Effector memory CD4-positive, alpha-beta T cell (primary cell): ENCODE data around the gene CCNT1.
A peak's percentile ranks its signal among the peaks of the same experiment; 100 is the strongest.
"Not testable (repeated sequence)": the region's sequence is repeated elsewhere in the genome, so short reads cannot be mapped to it uniquely, and the experiment has no call there.

ENCODE experiments used
- DNase-seq, 3 donors: peaks; one replicate each; pipeline ENCODE4 v3.0.0-alpha.2; 2020
- H3K27ac ChIP-seq: 2 replicates; pipeline ENCODE4 v1.7.0; 2013; ENCODE audit warnings: mild to moderate bottlenecking, low read length, moderate library complexity; ENCODE audit not compliant: insufficient read depth, poor library complexity, severe bottlenecking
- H3K27me3 ChIP-seq: replicated peaks from 2 replicates; pipeline ENCODE4 v1.7.0; 2013; ENCODE audit warnings: mild to moderate bottlenecking, low read length; ENCODE audit not compliant: insufficient read depth, control insufficient read depth, poor library complexity, severe bottlenecking
- H3K36me3 ChIP-seq: 2 replicates; pipeline ENCODE4 v1.7.0; 2013; ENCODE audit warnings: mild to moderate bottlenecking, low read length, moderate library complexity; ENCODE audit not compliant: control insufficient read depth, insufficient read depth
- H3K4me1 ChIP-seq: 2 replicates; pipeline ENCODE4 v1.7.0; 2013; ENCODE audit warnings: low read length, mild to moderate bottlenecking; ENCODE audit not compliant: control insufficient read depth, insufficient read depth, poor library complexity, severe bottlenecking
- H3K4me3 ChIP-seq: 2 replicates; pipeline ENCODE4 v1.7.0; 2013; ENCODE audit warnings: low read length, low read depth, mild to moderate bottlenecking; ENCODE audit not compliant: insufficient read depth, poor library complexity, severe bottlenecking
- H3K9me3 ChIP-seq: 2 replicates; pipeline ENCODE4 v1.7.0; 2013; ENCODE audit warnings: mild to moderate bottlenecking, low read length, moderate library complexity; ENCODE audit not compliant: control insufficient read depth

Gene CCNT1

GRCh38 chr12:48682927-48683326 is 33.6 kb downstream of the CCNT1 start:
- Histone ChIP-seq H3K4me1 (peaks cover 17% of the 10 kb centered on the region), H3K9me3 (no peaks in the 10 kb centered on the region), H3K27ac (no peak overlapping the region), H3K36me3 (peaks cover 5% of the 10 kb centered on the region), H3K27me3 (no peaks in the 10 kb centered on the region), H3K4me3 (peak overlapping the region; percentile 75)
- DNase-seq: no peak

GRCh38 chr12:48682533-48682905 is 34.0 kb downstream of the CCNT1 start:
- Histone ChIP-seq H3K4me3 (peak overlapping the region; percentile 75), H3K27ac (peak overlapping the region; percentile 41), H3K4me1 (peaks cover 17% of the 10 kb centered on the region)
- not testable (repeated sequence) for H3K9me3 ChIP-seq, DNase-seq, H3K36me3 ChIP-seq, H3K27me3 ChIP-seq

DNA sequence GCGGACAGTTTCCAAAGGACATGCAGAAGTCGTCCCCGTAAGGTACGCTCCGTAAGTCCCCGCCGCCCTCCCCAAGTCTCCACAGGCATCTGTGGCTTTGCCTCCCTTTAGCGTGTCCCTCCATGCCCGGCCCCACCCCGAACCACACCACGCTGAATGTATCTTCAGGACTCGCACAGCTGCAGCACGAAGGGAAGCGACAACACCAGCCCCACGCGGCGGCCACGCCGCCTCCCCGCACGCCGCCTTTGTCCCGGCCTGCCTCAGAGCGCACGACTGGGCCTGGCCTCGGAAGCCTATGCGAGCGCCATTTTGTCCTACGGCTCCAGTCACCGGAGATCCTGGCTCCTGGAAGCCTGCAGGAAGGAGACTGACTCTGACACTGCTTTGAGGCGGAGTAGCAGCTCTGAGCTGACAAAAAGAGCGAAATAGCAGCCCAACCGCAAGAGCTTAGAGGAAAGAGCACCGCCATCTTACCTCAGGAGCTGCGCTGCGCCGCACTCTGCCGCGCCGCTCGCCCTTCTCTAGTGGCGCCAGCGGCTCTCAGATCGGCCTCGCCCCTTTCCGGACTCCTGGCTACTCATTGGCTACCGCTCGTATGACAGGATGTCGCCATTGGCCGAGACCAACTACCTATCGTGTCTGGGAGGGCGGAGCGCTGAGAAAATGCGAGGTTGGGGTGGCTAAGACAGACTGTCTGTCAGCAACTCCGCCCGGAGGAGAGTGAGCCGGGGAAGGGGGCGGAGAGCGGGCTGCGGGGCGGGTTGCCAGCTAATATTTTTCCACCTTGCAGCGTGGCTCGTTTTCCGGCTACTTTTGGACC is 34.6 kb downstream of the CCNT1 start, which contains the start of gene KANSL2:
Gene KANSL2, minus strand, starts transcription at position 529 of the 823 bp plus-strand sequence. CDS start 606 bp downstream, outside the sequence.
- DNase-seq: peak; percentile 92 to 97 (median 96)
- peak within 1 kb of the TSS; percentile 84 for H3K27ac ChIP-seq
- peaks cover 17% of the 10 kb centered on the region for H3K4me1 ChIP-seq
- H3K4me3 ChIP-seq: peak within 1 kb of the TSS; percentile 75
- H3K27me3 ChIP-seq: no peaks in the 10 kb centered on the region
- H3K36me3 ChIP-seq: peaks cover 9% of the 10 kb centered on the region
- H3K9me3 ChIP-seq: no peaks in the 10 kb centered on the region

- no peaks in the 10 kb centered on the region for H3K9me3 ChIP-seq
- no peak for DNase-seq
- peak overlapping the region; percentile 75 for H3K4me3 ChIP-seq
- H3K27ac ChIP-seq: peak overlapping the region; percentile 84
- H3K27me3 ChIP-seq: no peaks in the 10 kb centered on the region
- peaks cover 17% of the 10 kb centered on the region for H3K4me1 ChIP-seq
- peaks cover 12% of the 10 kb centered on the region for H3K36me3 ChIP-seq
These were observed 35.2 kb downstream of the CCNT1 start for GRCh38 chr12:48681399-48681709.

DNA sequence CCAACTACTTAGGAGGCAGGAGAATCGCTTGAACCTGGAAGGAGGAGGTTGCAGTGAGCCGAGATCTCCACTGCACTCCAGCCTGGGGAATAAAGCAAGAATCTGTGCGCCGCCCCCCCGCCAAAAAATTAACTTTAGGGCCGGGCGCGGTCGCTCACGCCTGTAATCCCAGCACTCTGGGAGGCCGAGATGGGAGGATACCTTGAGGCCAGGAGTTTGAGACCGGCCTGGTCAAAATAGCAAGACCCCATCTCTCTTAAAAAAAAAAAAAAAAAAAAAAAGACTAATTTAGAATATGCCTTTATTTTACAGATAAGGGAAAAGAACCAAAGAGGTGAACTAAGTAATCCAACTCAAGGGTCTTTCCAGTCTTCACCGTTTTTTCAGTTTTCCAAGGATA is 35.6 kb downstream of the CCNT1 start:
- peak overlapping the region; percentile 75 for H3K4me3 ChIP-seq

GRCh38 chr12:48678551-48679185 is 37.8 kb downstream of the CCNT1 start:
- DNase-seq: no peak
- Histone ChIP-seq H3K27me3 (no peaks in the 10 kb centered on the region), H3K36me3 (peaks cover 26% of the 10 kb centered on the region), H3K9me3 (no peaks in the 10 kb centered on the region), H3K27ac (no peak overlapping the region), H3K4me1 (peaks cover 19% of the 10 kb centered on the region), H3K4me3 (no peak overlapping the region)

More for the DNA sequence above, 35.6 kb downstream of the CCNT1 start:
- H3K27ac ChIP-seq: no peak overlapping the region
- H3K4me1 ChIP-seq: peaks cover 17% of the 10 kb centered on the region
- H3K27me3 ChIP-seq: no peaks in the 10 kb centered on the region
- DNase-seq: no peak
- no peaks in the 10 kb centered on the region for H3K9me3 ChIP-seq
- H3K36me3 ChIP-seq: peaks cover 17% of the 10 kb centered on the region

GRCh38 chr12:48671231-48671856 is 45.2 kb downstream of the CCNT1 start:
- H3K27ac ChIP-seq: no peak overlapping the region
- no peak for DNase-seq
- H3K36me3 ChIP-seq: peaks cover 65% of the 10 kb centered on the region
- H3K9me3 ChIP-seq: no peaks in the 10 kb centered on the region
- H3K27me3 ChIP-seq: no peaks in the 10 kb centered on the region
- no peak overlapping the region for H3K4me3 ChIP-seq
- peaks cover 2% of the 10 kb centered on the region for H3K4me1 ChIP-seq

GRCh38 chr12:48668996-48669395 is 47.5 kb downstream of the CCNT1 start:
- peaks cover 67% of the 10 kb centered on the region for H3K36me3 ChIP-seq
- no peaks in the 10 kb centered on the region for H3K4me1 ChIP-seq
- DNase-seq: no peak

GRCh38 chr12:48659863-48660262 is 56.6 kb downstream of the CCNT1 start:
- Histone ChIP-seq H3K36me3 (peaks cover 67% of the 10 kb centered on the region), H3K27me3 (no peaks in the 10 kb centered on the region), H3K4me3 (no peak overlapping the region), H3K27ac (no peak overlapping the region), H3K9me3 (no peaks in the 10 kb centered on the region), H3K4me1 (no peaks in the 10 kb centered on the region)
- no peak for DNase-seq

More at GRCh38 chr12:48668996-48669395, 47.5 kb downstream of the CCNT1 start:
- no peaks in the 10 kb centered on the region for H3K9me3 ChIP-seq
- no peaks in the 10 kb centered on the region for H3K27me3 ChIP-seq
- no peak overlapping the region for H3K4me3 ChIP-seq
- no peak overlapping the region for H3K27ac ChIP-seq

DNA sequence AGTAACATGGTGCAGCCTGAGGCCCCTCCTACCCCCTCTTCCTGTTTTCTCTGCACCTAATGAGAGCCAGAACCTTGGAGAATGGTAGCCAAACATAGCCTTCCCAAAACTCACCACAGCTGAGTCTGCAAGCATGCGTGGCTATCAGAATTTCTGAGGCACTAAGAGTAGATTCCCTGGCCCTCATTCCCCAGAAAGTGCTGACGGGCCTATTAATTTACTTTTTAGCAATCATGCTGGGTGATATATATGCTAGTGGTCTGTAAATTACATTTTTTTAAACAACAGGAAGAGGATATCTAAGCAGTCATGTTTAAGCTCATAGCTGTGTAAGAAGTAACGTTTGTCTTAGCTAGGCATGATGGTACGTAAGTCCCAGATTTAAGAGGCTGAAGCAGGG is 64.8 kb downstream of the CCNT1 start:
- no peak for DNase-seq
- H3K9me3 ChIP-seq: no peaks in the 10 kb centered on the region
- H3K27me3 ChIP-seq: no peaks in the 10 kb centered on the region
- H3K4me3 ChIP-seq: no peak overlapping the region
- no peaks in the 10 kb centered on the region for H3K4me1 ChIP-seq
- H3K27ac ChIP-seq: no peak overlapping the region
- peaks cover 59% of the 10 kb centered on the region for H3K36me3 ChIP-seq
